K562 (cell line): ENCODE measurements around the gene FIS1. TPM values are rescaled to one million over a fixed set of nuclear protein-coding genes. Genes with fewer than 3 reads are reported as not detected.
"Not testable (repeated sequence)": the region's sequence is repeated elsewhere in the genome, so short reads cannot be mapped to it uniquely, and the experiment has no call there.

ENCODE experiments used
- ATAC-seq: fragments of 200-7000 bp; cut with Tn5 transposase; 3 replicates; pipeline ENCODE4 v1.9.1; 2020; ENCODE audit warnings: moderate library complexity
- BruUV-seq: library from RNA; stranded (reverse); fragments of 400-500 nt; replicated peaks from 2 replicates; lab custom pipeline; 2021; lab: Mats Ljungman, UMichigan
- CTCF ChIA-PET: fragments of 300-600 bp; formaldehyde crosslinking; extraction: SDS; loops from one replicate; lab custom pipeline; 2021; ENCODE audit warnings: low intra/inter-chr PET ratio; lab: Yijun Ruan, JAX
- POLR2A ChIA-PET: fragments of 300-600, 350-650 bp; sonication (Branson Sonifier 250); formaldehyde crosslinking; extraction: SDS; loops from one replicate; lab custom pipeline; 2021; ENCODE audit warnings: antibody characterized with exemption, inconsistent platforms; lab: Yijun Ruan, JAX
- DNase-seq, 4 experiments: peaks; one replicate each; pipeline versions ENCODE4 v3.0.0 to v3.0.0-alpha.2; 2011 to 2018; ENCODE audit warnings: low spot score in 3 of 4, mixed read lengths in 3 of 4; ENCODE audit errors: extremely low read depth in 1 of 4
- FAIRE-seq: peaks from 2 replicates; lab custom pipeline; 2011; peaks lifted over from hg19 to GRCh38; lab: Jason Lieb, UNC
- H2AFZ ChIP-seq: 2 replicates; pipeline ENCODE4 v1.6.0; 2011; ENCODE audit warnings: low read depth, low read length, control low read depth, inconsistent platforms
- H3K27ac ChIP-seq: fragments of 200-600 bp; 3 replicates; pipeline ENCODE4 v1.8.0; 2011; ENCODE audit warnings: low read depth, mild to moderate bottlenecking, control low read depth, inconsistent platforms, low read length, moderate library complexity, mixed read lengths; ENCODE audit errors: extremely low read depth
- H3K27me3 ChIP-seq, 2 experiments: fragments of 300-600 bp in 1 of 2; 2 replicates in 1 of 2; 3 replicates in 1 of 2; pipeline versions ENCODE4 v1.6.0 to v1.8.0; 2011; ENCODE audit warnings: inconsistent platforms in 2 of 2, low read length in 2 of 2, mild to moderate bottlenecking in 1 of 2, mixed read lengths in 1 of 2, moderate library complexity in 1 of 2; ENCODE audit not compliant: control insufficient read depth in 2 of 2, insufficient read depth in 2 of 2
- H3K36me3 ChIP-seq: fragments of 300-600 bp; 3 replicates; pipeline ENCODE4 v1.8.0; 2011; ENCODE audit warnings: mild to moderate bottlenecking, low read length, inconsistent platforms; ENCODE audit not compliant: control insufficient read depth, insufficient read depth
- H3K4me1 ChIP-seq, 2 experiments: fragments of 200-600 bp in 1 of 2; replicated peaks in 1 of 2; 2 replicates in 1 of 2; 3 replicates in 1 of 2; pipeline versions ENCODE4 v1.5.1 to v1.8.0; 2011; ENCODE audit warnings: inconsistent platforms in 2 of 2, low read length in 2 of 2, mild to moderate bottlenecking in 1 of 2, mixed read lengths in 1 of 2, moderate library complexity in 1 of 2; ENCODE audit not compliant: control insufficient read depth in 2 of 2, insufficient read depth in 2 of 2
- H3K4me2 ChIP-seq: 2 replicates; pipeline ENCODE4 v1.6.1; 2011; ENCODE audit warnings: low read length, control low read depth, inconsistent platforms, mixed read lengths; ENCODE audit not compliant: insufficient read depth
- H3K4me3 ChIP-seq: fragments of 200-600 bp; sonication (generic), shearing (Covaris generic); 2 replicates; pipeline ENCODE4 v1.5.1; 2016; ENCODE audit warnings: control low read depth, inconsistent platforms
- H3K79me2 ChIP-seq: fragments of 200-600 bp; 3 replicates; pipeline ENCODE4 v1.8.0; 2011; ENCODE audit warnings: low read length, inconsistent platforms; ENCODE audit not compliant: control insufficient read depth, insufficient read depth
- H3K9ac ChIP-seq, 2 experiments: 2 replicates each; pipeline versions ENCODE4 v1.6.0 to v1.6.1; 2011; ENCODE audit warnings: low read depth in 2 of 2, low read length in 2 of 2, control low read depth in 1 of 2, inconsistent platforms in 1 of 2, mild to moderate bottlenecking in 1 of 2, mixed read lengths in 1 of 2; ENCODE audit not compliant: insufficient read depth in 1 of 2
- H3K9me1 ChIP-seq: one replicate; pipeline ENCODE4 v1.6.0; 2011; ENCODE audit warnings: inconsistent platforms, mild to moderate bottlenecking, low read length, moderate library complexity; ENCODE audit not compliant: control insufficient read depth, insufficient read depth
- H3K9me3 ChIP-seq: replicated peaks from 2 replicates; pipeline ENCODE4 v1.5.1; 2011; ENCODE audit warnings: low read depth, low read length, inconsistent platforms; ENCODE audit not compliant: control insufficient read depth, insufficient read depth
- H4K20me1 ChIP-seq: replicated peaks from 2 replicates; pipeline ENCODE4 v1.6.1; 2011; ENCODE audit warnings: low read length, inconsistent platforms, mixed read lengths; ENCODE audit not compliant: control insufficient read depth, insufficient read depth
- HNRNPK ChIP-seq: fragments of 200-400 bp; formaldehyde crosslinking; IDR thresholded peaks from one replicate; pipeline ENCODE4 v1.6.1; 2018; ENCODE audit warnings: mild to moderate bottlenecking, low read depth, low read length; ENCODE audit not compliant: poor library complexity, severe bottlenecking
- KDM1A ChIP-seq, 2 experiments: fragments of 450-650 bp; IDR thresholded peaks; 2 replicates each; pipeline ENCODE4 v1.6.1; 2016; ENCODE audit warnings: mild to moderate bottlenecking in 2 of 2
- NBN ChIP-seq: fragments of 450-650 bp; IDR thresholded peaks from 2 replicates; pipeline ENCODE4 v1.6.1; 2016; ENCODE audit warnings: low read depth, mild to moderate bottlenecking
- PCBP1 ChIP-seq: fragments of 200-400 bp; formaldehyde crosslinking; IDR thresholded peaks from 2 replicates; pipeline ENCODE4 v1.6.1; 2018; ENCODE audit warnings: mild to moderate bottlenecking, low read depth, low read length; ENCODE audit not compliant: poor library complexity, severe bottlenecking
- PCBP2 ChIP-seq: fragments of 200-400 bp; formaldehyde crosslinking; IDR thresholded peaks from 2 replicates; pipeline ENCODE4 v1.6.1; 2018; ENCODE audit warnings: low read length, low read depth, mild to moderate bottlenecking, moderate library complexity; ENCODE audit not compliant: poor library complexity, severe bottlenecking
- ZNF512 ChIP-seq: IDR thresholded peaks from 2 replicates; pipeline ENCODE4 v1.6.1; 2016; ENCODE audit warnings: missing genetic modification characterization, missing compliant biosample characterization
- WGBS: fragments of 100-300 bp; shearing (Covaris generic); methylation state at CpG from one replicate; pipeline ENCODE4 v1.1.6; 2016; ENCODE audit warnings: low coverage, mixed read lengths; ENCODE audit not compliant: insufficient coverage; ENCODE audit errors: missing lambda C conversion rate; 5-methylcytosine and 5-hydroxymethylcytosine counted together
- in situ Hi-C: fragments of 300-500 bp; cut with MboI; formaldehyde crosslinking; loops from 4 replicates; pipeline ENCODE4 v1.15.0; 2018; ENCODE audit warnings: inconsistent platforms, mixed read lengths
- intact Hi-C: fragments of 100-400 bp; cut with micrococcal nuclease; formaldehyde crosslinking; loops from 2 replicates; pipeline ENCODE4 v1.14.2; 2022
- polyA plus RNA-seq, 8 experiments: library from polyadenylated mRNA; depleted of rRNA in 4 of 8; stranded (reverse) in 5 of 8; unstranded in 3 of 8; fragments of >200 nt; fragmentation: Nextera tagmentation in 2 of 8; fragmentation: Illumina TruSeq in 1 of 8; extraction: Ambion mirVana in 2 of 8; extraction: Trizol in 1 of 8; gene quantifications; 2 replicates each; pipeline versions ENCODE4 v1.2.1 to v1.2.3, GENCODE V29; 2011 to 2014; ENCODE audit warnings: inconsistent platforms in 1 of 8, missing spikeins in 1 of 8
- total RNA-seq, 7 experiments: library from RNA; depleted of rRNA in 6 of 7; stranded (reverse); fragments of >200 nt in 6 of 7; fragmentation: Illumina TruSeq in 2 of 7; extraction: Trizol in 2 of 7; gene quantifications; 2 replicates each; pipeline versions ENCODE4 v1.2.1 to v1.2.3, GENCODE V29; 2011 to 2021; ENCODE audit warnings: low replicate concordance in 1 of 7

Gene FIS1
- total and polyA plus RNA-seq, 9 of the 15 experiments (the other 6 are each of a cell fraction or from before 2014, with no cell fraction given), result 86.0 to 257 (median 144) TPM

DNA sequence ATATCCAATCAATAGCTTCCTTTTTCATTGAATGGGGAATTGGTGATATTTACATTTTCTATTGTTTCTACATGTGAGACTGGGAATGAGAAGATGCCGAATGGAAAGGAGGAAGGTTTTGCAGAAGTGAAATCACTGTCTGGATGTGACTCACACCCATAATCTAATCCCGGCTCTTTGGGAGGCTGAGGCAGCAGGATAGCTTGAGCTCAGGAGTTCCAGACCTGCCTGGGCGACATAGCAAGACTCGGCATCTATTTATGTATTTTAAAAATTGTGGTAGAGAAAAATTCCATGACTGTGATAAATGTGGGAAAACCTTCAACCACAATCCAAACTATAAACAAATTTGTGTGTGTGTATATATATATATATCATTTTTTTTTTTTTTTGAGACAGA is 10.9 kb upstream of the FIS1 start:
- H3K9me3 ChIP-seq, result no peaks in the 10 kb centered on the region
- FAIRE-seq (no peak), ATAC-seq (no peak), DNase-seq (no peak)
- H3K27ac ChIP-seq, result no peak overlapping the region
- H3K4me1 ChIP-seq, result peaks cover 0 to 7% of the 10 kb centered on the region in 2 experiments; a peak in 3 of 5 replicates
- intact Hi-C loops, result no loop called here
- H3K4me3 ChIP-seq, result no peak overlapping the region
- ChIA-PET CTCF (no interaction called here), POLR2A (interaction anchor here (1.1 to 2.7 kb wide), 2 partner anchors 12 to 27 kb away, joined by 4 to 14 read pairs; no protein-coding TSS in a partner anchor)
- no peaks in the 10 kb centered on the region for H3K9me1 ChIP-seq
- H3K27me3 ChIP-seq, result peaks cover 7 to 29% of the 10 kb centered on the region in 2 experiments; a peak in 3 of 5 replicates
- H3K9ac ChIP-seq, result no peak overlapping the region
- peaks cover 13% of the 10 kb centered on the region for H3K79me2 ChIP-seq
- WGBS, result 9% methylated on average over 4 of the region's 4 CpGs
- no peak overlapping the region for H3K4me2 ChIP-seq
- no TSS peak for BruUV-seq
- no peak overlapping the region for H2AFZ ChIP-seq
- TF ChIP-seq KDM1A (IDR thresholded peaks at IDR 0.05) (peak in 1 of 2 experiments; percentile 26; a peak in 1 of 4 replicates), NBN (no peak)
- 0 out of 2 replicates have a peak, but pooled peaks cover 4% of the 10 kb centered on the region for H4K20me1 ChIP-seq
- peaks cover under 1% of the 10 kb centered on the region; the same call in 1 of the 3 replicates for H3K36me3 ChIP-seq
- in situ Hi-C loops, result no loop called here

DNA sequence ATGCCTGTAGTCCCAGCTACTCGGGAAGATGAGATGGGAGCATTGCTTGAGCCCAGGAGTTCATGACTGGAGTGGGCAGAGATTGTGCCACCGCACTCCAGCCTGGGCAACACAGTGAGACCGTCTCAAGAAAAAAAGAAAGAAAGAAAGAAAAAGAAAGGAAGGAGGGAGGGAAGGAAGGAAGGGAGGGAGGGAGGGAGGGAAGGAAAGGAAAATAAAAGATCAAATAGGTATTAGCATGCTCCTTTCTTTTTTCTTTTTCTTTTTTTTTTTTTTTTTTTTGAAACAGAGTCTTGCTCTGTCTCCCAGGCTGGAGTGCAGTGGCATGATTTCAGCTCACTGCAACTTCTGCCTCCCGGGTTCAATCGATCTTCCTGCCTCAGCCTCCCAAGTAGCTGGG is 8.3 kb upstream of the FIS1 start:
- 42% methylated on average over 3 of the region's 5 CpGs for WGBS
- H4K20me1 ChIP-seq, FAIRE-seq, H3K27ac ChIP-seq, CTCF ChIA-PET, H3K9me3 ChIP-seq, ATAC-seq, in situ Hi-C loops, DNase-seq, H3K9ac ChIP-seq, H3K9me1 ChIP-seq, BruUV-seq, intact Hi-C loops: not testable (repeated sequence)
- TF ChIP-seq PCBP2 (peak; percentile 93), ZNF512 (tag) (peak; percentile 87), HNRNPK (peak; percentile 64), PCBP1 (peak; percentile 84)
- Histone ChIP-seq H3K4me3 (0 out of 2 replicates have a peak overlapping the region, but pooled peaks have one; percentile 56), H3K27me3 (peaks cover 4 to 20% of the 10 kb centered on the region in 2 experiments; a peak in 3 of 5 replicates), H3K36me3 (peaks cover 19% of the 10 kb centered on the region), H2AFZ (peak overlapping the region; percentile 87), H3K79me2 (peaks cover 31% of the 10 kb centered on the region), H3K4me1 (peaks cover 5 to 12% of the 10 kb centered on the region in 2 experiments; a peak in 3 of 5 replicates), H3K4me2 (peak overlapping the region; percentile 70)
- POLR2A ChIA-PET, result interaction anchor here (0.6 to 1.3 kb wide), 4 partner anchors 10 to 174 kb away, joined by 3 to 10 read pairs (median 4); partner anchors contain the start of gene TRIM56
